Measurements from ENCODE around the gene EZH1. TPM values are rescaled to one million over a fixed set of nuclear protein-coding genes. Genes with fewer than 3 reads are reported as not detected.
"Not testable (repeated sequence)": the region's sequence is repeated elsewhere in the genome, so short reads cannot be mapped to it uniquely, and the experiment has no call there.

Gene EZH1
- polyA plus RNA-seq, 3 donors = 37.9 to 65.1 (median 41.3) TPM

GRCh38 chr17:42676424-42677011 lies 68.3 kb downstream of the EZH1 start, which contains the start of gene PLEKHH3:
PLEKHH3 (minus strand) TSS chr17:42676994; CDS start chr17:42676563, 431 bp downstream.
- DNase-seq (ENCODE audit: extremely low read depth in 1 of 11, low read depth in 9 of 11, low spot score in 4 of 11) = peak in 1 of 11 donors; percentile 64

GRCh38 chr17:42675965-42676423 lies 68.8 kb downstream of the EZH1 start:
- DNase-seq (ENCODE audit: extremely low read depth in 1 of 11, low read depth in 9 of 11, low spot score in 4 of 11) = no peak

- no peak for DNase-seq (ENCODE audit: extremely low read depth in 1 of 11, low read depth in 9 of 11, low spot score in 4 of 11)
These were observed 69.4 kb downstream of the EZH1 start for GRCh38 chr17:42675348-42675964.

GRCh38 chr17:42674755-42675347 lies 70.0 kb downstream of the EZH1 start:
- DNase-seq (ENCODE audit: extremely low read depth in 1 of 11, low read depth in 9 of 11, low spot score in 4 of 11) = no peak

GRCh38 chr17:42673885-42674754 lies 70.7 kb downstream of the EZH1 start:
- DNase-seq (ENCODE audit: extremely low read depth in 1 of 11, low read depth in 9 of 11, low spot score in 4 of 11) = no peak

- no peak for DNase-seq (ENCODE audit: extremely low read depth in 1 of 11, low read depth in 9 of 11, low spot score in 4 of 11)
These were observed 71.5 kb downstream of the EZH1 start for GRCh38 chr17:42673266-42673884.

GRCh38 chr17:42672038-42672437 lies 72.8 kb downstream of the EZH1 start:
- DNase-seq (ENCODE audit: extremely low read depth in 1 of 11, low read depth in 9 of 11, low spot score in 4 of 11) = no peak

- DNase-seq (ENCODE audit: extremely low read depth in 1 of 11, low read depth in 9 of 11, low spot score in 4 of 11) = no peak
These were observed 73.8 kb downstream of the EZH1 start for GRCh38 chr17:42670789-42671657.

- DNase-seq (ENCODE audit: extremely low read depth in 1 of 11, low read depth in 9 of 11, low spot score in 4 of 11) = no peak
These were observed 74.7 kb downstream of the EZH1 start for GRCh38 chr17:42669977-42670788.

- DNase-seq (ENCODE audit: extremely low read depth in 1 of 11, low read depth in 9 of 11, low spot score in 4 of 11) = no peak
These were observed 75.2 kb downstream of the EZH1 start for GRCh38 chr17:42669705-42669976.

GRCh38 chr17:42667088-42667951 lies 77.5 kb downstream of the EZH1 start:
- DNase-seq (ENCODE audit: extremely low read depth in 1 of 11, low read depth in 9 of 11, low spot score in 4 of 11) = no peak

- DNase-seq (ENCODE audit: extremely low read depth in 1 of 11, low read depth in 9 of 11, low spot score in 4 of 11) = not testable (repeated sequence)
These were observed 78.7 kb downstream of the EZH1 start for GRCh38 chr17:42666126-42666525.

- no peak for DNase-seq (ENCODE audit: extremely low read depth in 1 of 11, low read depth in 9 of 11, low spot score in 4 of 11)
These were observed 79.2 kb downstream of the EZH1 start for GRCh38 chr17:42665581-42666001.

- DNase-seq (ENCODE audit: extremely low read depth in 1 of 11, low read depth in 9 of 11, low spot score in 4 of 11) = no peak
These were observed 84.0 kb downstream of the EZH1 start for GRCh38 chr17:42660692-42661345.

- DNase-seq (ENCODE audit: extremely low read depth in 1 of 11, low read depth in 9 of 11, low spot score in 4 of 11) = not testable (repeated sequence)
These were observed 84.9 kb downstream of the EZH1 start for GRCh38 chr17:42659932-42660274.
